Right ventricle myocardium superior (tissue), 1 donor: Measurements from ENCODE around the gene C1orf53. TPM values are rescaled to one million over a fixed set of nuclear protein-coding genes. Genes with fewer than 3 reads are reported as not detected.
A peak's percentile ranks its signal among the peaks of the same experiment; 100 is the strongest.
"Not testable (repeated sequence)": the region's sequence is repeated elsewhere in the genome, so short reads cannot be mapped to it uniquely, and the experiment has no call there.

Experiments
- ATAC-seq: fragments of 200-7000 bp; cut with Tn5 transposase; one replicate; pipeline ENCODE4 v1.9.1; 2020; ENCODE audit warnings: mild to moderate bottlenecking; ENCODE audit not compliant: poor library complexity
- DNase-seq: peaks from one replicate; pipeline ENCODE4 v3.0.0-alpha.2; 2020
- intact Hi-C: fragments of 100-400 bp; cut with DNase I; formaldehyde crosslinking; loops from one replicate; pipeline ENCODE4 v1.11.2; 2022
- long read RNA-seq: library from polyadenylated mRNA; unstranded; transcript quantifications from one replicate; pipeline ENCODE4 v2.0.0, GENCODE V29; 2021
- total RNA-seq: library from RNA; stranded (reverse); fragmentation: NEBNext Ultra II Directional; extraction: Animal tissue kit (Norgen Biotek cat#: 25700); gene quantifications from one replicate; pipeline ENCODE4 v1.2.1, GENCODE V29; 2021
- donor health status: DM: no; HTN: yes; CAD: no; lungs with severe emphysema.

C1orf53 gene
- total RNA-seq, result 6.2 TPM
- long read RNA-seq, transcript C1orf53-201 (3 exons, 588 nt), result major isoform, 6 of 7 reads
- long read RNA-seq, partial matches to known transcripts, result 0 of 7 reads
- long read RNA-seq, other reads (novel, unspliced or antisense), result 1 of 7 reads

- peak; percentile 91 for DNase-seq
- intact Hi-C loops, result no loop called here
Measured at GRCh38 chr1:197902454-197903195, at the start of gene C1orf53. C1orf53 (plus strand) TSS chr1:197902630; CDS start chr1:197902650, 20 bp downstream.

GRCh38 chr1:197855751-197856150 is 46.7 kb upstream of the C1orf53 start:
- ATAC-seq, intact Hi-C loops, DNase-seq: not testable (repeated sequence)

More at GRCh38 chr1:197902454-197903195, at the start of gene C1orf53:
- ATAC-seq, result peak; percentile 100

- ATAC-seq, result no peak
- DNase-seq, result no peak
- intact Hi-C loops, result no loop called here
Measured at GRCh38 chr1:197857477-197857876, 45.0 kb upstream of the C1orf53 start.

- intact Hi-C loops, result no loop called here
- no peak for DNase-seq
- no peak for ATAC-seq
Measured at GRCh38 chr1:197859024-197859423, 43.4 kb upstream of the C1orf53 start.

- no peak for DNase-seq
- ATAC-seq, result no peak
- intact Hi-C loops, result loop anchor here (10.0 kb wide), 1 partner anchor 337 kb away; no protein-coding TSS in a partner anchor
Measured at GRCh38 chr1:197862221-197862620, 40.2 kb upstream of the C1orf53 start.

- DNase-seq (no peak), ATAC-seq (no peak)
- intact Hi-C loops, result loop anchor here (10.0 kb wide), 1 partner anchor 338 kb away; no protein-coding TSS in a partner anchor
Measured at GRCh38 chr1:197862671-197863070, 39.8 kb upstream of the C1orf53 start.

- DNase-seq, result no peak
- intact Hi-C loops, result loop anchor here (2.0 to 10.0 kb wide), 2 partner anchors 251 to 341 kb away; no protein-coding TSS in a partner anchor
- no peak for ATAC-seq
Measured at GRCh38 chr1:197865809-197866208, 36.6 kb upstream of the C1orf53 start.

- no peak for DNase-seq
Measured at GRCh38 chr1:197868751-197869489, 33.5 kb upstream of the C1orf53 start.

GRCh38 chr1:197869490-197870077 is 32.8 kb upstream of the C1orf53 start:
- ATAC-seq (no peak), DNase-seq (no peak)
- intact Hi-C loops, result loop anchor here (10.0 kb wide), 1 partner anchor 345 kb away; no protein-coding TSS in a partner anchor

More at GRCh38 chr1:197868751-197869489, 33.5 kb upstream of the C1orf53 start:
- ATAC-seq, result peak; percentile 81
- intact Hi-C loops, result loop anchor here (10.0 kb wide), 1 partner anchor 344 kb away; no protein-coding TSS in a partner anchor

- intact Hi-C loops, result no loop called here
- ATAC-seq, result no peak
Measured at GRCh38 chr1:197876894-197877293, 25.5 kb upstream of the C1orf53 start.

GRCh38 chr1:197880385-197880784 is 22.0 kb upstream of the C1orf53 start:
- ATAC-seq, intact Hi-C loops, DNase-seq: not testable (repeated sequence)

More at GRCh38 chr1:197876894-197877293, 25.5 kb upstream of the C1orf53 start:
- DNase-seq, result no peak

GRCh38 chr1:197882241-197882640 is 20.2 kb upstream of the C1orf53 start:
- intact Hi-C loops, ATAC-seq, DNase-seq: not testable (repeated sequence)

GRCh38 chr1:197884173-197884572 is 18.3 kb upstream of the C1orf53 start:
- ATAC-seq, result no peak
- intact Hi-C loops, result no loop called here
- DNase-seq, result no peak

- no peak for DNase-seq
- ATAC-seq, result no peak
- intact Hi-C loops, result no loop called here
Measured at GRCh38 chr1:197890936-197891335, 11.5 kb upstream of the C1orf53 start.

- ATAC-seq, result no peak
- no peak for DNase-seq
- intact Hi-C loops, result no loop called here
Measured at GRCh38 chr1:197892684-197893083, 9.7 kb upstream of the C1orf53 start.

GRCh38 chr1:197896301-197896700 is 6.1 kb upstream of the C1orf53 start:
- no peak for DNase-seq
- intact Hi-C loops, result no loop called here
- no peak for ATAC-seq

GRCh38 chr1:197899037-197899436 is 3.4 kb upstream of the C1orf53 start:
- intact Hi-C loops, result no loop called here
- no peak for DNase-seq
- no peak for ATAC-seq

GRCh38 chr1:197902131-197902453 is 338 bp upstream of the C1orf53 start:
- no peak for DNase-seq
- intact Hi-C loops, result no loop called here
- ATAC-seq, result no peak

- intact Hi-C loops, result no loop called here
- DNase-seq (no peak), ATAC-seq (peak; percentile 13)
Measured at GRCh38 chr1:197903196-197903514, 725 bp downstream of the C1orf53 start.
